Stimulated activated CD4-positive, alpha-beta T cell treated with anti-CD3 and anti-CD28 coated beads, TNF-alpha, amount 100 ng/mL, for 1 hour (primary cell): ENCODE data around the gene BFSP2.
"Not testable (repeated sequence)": the region's sequence is repeated elsewhere in the genome, so short reads cannot be mapped to it uniquely, and the experiment has no call there.

Experiments used
- DNase-seq, 3 donors: peaks; one replicate each; pipeline ENCODE4 v3.0.0-alpha.2; 2020; ENCODE audit warnings: low read depth in 3 of 3, low spot score in 1 of 3

The BFSP2 gene

DNA sequence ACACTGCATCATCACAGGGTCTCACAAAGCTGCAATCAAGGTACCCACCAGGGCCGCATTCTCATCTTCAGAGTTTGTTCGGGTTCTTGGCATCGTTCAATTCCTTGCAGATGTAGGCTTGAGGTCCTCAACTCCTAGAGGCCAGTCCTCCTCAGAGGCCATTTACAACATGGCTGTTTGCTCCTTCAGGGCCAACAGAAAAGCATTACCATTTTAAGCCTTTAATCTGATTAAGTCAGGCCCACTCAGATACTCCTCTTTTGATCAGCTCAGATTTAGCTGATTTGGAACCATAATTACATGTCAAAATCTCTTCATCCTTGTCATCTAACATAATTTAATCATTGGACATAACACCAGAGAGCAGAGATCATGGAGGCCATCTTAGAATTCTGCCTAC is 55.4 kb downstream of the BFSP2 start:
- no peak for DNase-seq

DNA sequence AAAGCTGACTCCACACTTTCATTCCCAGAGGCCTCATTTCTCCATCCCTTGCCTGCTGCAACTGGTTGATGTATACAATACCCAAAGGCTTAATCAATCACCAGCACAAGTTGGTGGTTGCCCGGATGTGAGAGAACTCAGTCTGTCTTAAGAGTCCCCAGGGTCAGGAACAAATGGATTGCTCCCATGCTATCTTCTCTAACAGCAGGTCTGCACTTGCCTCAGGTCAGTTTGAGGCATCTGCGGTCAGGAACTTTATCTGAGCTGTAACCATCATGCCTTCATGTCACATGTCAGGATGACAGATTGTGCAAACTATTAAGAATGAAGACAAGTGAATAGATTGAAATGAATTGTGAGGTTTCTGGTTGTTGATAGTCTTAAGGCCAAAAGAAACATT is 56.1 kb downstream of the BFSP2 start:
- DNase-seq: no peak

GRCh38 chr3:133457025-133457424 is 57.2 kb downstream of the BFSP2 start:
- no peak for DNase-seq

DNA sequence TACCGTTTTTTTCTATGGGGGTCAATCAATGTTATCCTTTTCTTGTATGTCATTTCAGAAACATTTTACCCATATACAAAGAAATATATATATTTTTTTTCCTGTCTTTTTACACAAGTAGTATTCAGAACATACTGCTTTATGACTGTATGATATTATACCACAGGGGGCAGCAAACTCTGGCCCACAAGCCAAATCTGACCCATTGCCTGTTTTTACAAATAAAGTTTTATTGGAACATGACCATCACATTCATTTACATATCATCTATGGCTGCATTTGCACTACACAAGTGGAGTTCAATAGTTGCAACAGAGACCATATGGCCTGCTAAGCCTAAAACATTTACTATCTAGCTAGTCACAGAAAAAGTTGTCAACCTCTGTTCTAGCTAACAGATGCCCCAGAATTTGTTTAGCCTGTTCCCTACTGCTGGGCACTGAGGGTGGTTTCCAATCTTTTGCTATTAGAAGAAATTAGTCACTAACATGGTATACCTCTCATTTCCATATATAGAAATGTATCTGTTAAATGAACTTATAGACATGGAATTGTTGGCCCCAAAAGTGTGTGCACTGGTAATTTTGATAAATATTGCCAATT is 57.7 kb downstream of the BFSP2 start:
- DNase-seq: no peak

DNA sequence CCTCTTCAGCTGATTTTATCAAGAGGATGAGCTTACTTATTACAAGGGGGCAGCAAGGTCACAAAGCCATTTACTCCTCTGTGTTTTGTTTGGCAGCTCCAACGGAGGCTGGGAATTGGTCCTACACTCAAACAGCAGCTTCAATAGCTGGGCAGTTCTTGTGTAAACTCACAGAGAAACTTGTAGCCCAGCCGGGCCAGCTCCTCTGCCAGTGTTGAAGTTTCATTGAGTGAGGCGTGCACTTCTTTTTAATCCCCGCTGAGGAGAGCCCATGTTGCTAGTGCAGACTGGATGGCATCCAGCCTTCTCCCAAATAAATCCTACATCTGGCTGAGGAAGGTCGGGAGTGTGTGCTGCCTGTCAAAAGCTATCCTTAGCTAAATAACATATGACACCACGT is 59.5 kb downstream of the BFSP2 start:
- no peak for DNase-seq

GRCh38 chr3:133460809-133461208 is 61.0 kb downstream of the BFSP2 start:
- no peak for DNase-seq

DNA sequence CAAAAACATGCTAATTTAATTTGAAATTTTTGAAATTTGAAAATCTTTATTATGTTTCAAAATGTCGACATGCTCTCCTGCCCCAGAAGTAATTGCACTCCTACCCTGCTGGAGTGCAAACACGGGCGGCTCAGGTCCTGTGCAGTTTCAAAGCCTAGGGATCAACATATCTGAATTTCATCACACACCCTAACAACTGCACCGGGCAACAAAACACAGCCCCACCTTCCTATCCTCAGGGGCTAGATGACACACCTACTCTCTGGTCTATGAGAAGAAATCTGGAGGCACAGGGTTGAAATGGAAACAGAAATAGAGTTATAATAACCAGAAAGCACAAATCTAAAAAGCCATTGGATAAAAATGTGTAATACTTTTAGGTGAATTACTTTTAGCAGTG is 61.4 kb downstream of the BFSP2 start:
- no peak for DNase-seq

DNA sequence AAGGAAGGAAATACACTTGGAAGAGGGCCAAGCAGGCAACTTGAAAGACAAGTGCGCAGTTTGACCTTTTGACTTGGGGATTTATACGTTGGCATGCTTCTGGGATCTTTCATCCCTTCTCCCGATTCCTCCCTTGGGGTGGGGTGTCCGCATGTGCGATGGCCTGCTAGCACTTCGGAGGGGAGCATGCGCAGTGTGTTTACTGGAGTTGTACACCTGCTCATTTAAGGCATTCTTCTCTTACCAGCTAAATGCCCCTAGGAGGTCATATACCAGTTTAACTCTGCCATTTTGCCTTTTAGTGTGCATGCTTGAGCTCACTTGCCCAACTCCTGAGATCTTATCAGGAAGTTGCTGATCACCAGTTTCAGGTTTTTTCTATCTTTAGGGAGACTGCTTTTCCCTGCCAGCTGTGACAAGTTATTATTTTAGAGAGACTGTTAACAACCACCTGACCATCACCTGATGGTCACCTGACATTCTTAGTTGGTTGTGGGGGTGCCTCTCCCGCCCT is 63.5 kb downstream of the BFSP2 start:
- DNase-seq: no peak

GRCh38 chr3:133464573-133464972 is 64.7 kb downstream of the BFSP2 start:
- no peak for DNase-seq

DNA sequence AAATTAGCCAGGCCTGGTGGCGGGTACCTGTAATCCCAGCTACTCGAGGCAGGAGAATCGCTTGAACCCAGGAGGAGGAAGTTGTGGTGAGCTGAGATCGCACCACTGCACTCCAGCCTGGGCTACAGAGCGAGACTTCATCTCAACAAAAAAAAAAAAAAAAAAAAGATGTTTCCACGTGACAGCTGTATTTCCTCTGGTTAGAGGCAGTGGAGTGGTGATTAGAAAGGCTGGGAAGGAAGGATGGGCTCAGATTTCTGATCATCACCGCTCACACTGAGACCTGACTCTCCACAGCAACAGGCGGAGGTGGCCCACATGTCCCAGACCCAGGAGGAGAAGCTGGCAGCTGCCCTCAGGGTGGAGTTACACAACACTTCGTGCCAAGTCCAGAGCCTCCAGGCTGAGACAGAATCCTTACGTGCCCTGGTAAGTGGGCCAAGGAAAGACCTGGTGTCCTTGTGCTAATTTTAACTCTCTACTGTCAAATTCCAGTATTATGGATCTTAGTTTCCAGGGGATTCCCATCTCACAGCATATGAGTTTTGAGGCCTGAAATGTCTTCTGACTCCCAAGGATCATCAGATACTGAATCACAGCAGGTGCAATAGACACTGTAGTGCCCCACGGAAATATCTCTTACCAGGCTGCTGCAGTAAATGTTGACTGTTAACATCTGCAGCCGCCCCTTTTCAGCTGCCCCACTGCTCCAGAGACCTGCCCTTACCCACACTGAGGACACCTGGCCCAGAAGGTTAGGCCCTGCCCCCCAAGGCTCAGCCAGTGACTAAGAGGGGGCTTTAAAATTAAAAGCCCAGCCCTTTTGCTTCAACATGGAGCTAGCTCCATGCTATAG is 66.9 kb downstream of the BFSP2 start:
- no peak for DNase-seq

- DNase-seq: no peak
Observed at GRCh38 chr3:133467780-133468179, 67.9 kb downstream of the BFSP2 start.

- DNase-seq: no peak
Observed at GRCh38 chr3:133468251-133468721, 68.4 kb downstream of the BFSP2 start.

GRCh38 chr3:133469140-133469731 is 69.4 kb downstream of the BFSP2 start:
- DNase-seq: no peak

DNA sequence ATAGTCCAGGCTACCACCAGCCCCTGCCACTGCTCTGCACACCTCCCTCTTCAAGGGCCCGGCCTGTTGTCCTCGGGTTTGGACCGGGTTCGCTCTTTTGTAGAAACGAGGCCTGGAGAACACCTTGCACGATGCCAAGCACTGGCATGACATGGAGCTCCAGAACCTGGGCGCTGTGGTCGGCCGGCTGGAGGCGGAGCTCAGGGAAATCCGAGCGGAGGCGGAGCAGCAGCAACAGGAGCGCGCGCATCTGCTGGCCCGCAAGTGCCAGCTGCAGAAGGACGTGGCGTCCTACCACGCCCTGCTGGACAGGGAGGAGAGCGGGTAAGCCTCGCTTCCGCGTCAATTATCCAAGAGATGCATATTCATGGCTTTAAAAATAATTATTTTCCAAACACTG is 72.4 kb downstream of the BFSP2 start:
- no peak for DNase-seq

DNA sequence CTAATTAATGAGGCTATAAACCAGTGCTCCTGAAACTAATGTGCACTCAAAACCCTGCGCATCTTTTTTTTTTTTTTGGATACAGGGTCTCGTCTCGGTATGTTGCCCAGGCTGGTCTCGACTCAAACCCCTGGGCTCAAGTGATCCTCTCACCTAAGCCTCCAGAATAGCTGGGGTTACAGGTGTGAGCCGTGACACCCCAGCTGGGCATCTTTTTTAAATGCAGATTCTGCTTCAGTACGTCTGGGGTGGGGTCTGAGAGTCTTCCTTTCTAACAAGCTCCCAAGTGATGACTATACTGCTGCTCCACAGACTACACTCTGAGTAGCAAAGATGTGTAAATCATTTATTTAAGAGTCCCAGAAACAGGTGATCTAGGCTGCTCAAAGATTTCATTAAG is 73.0 kb downstream of the BFSP2 start:
- no peak for DNase-seq

GRCh38 chr3:133473472-133474191 is 73.8 kb downstream of the BFSP2 start:
- DNase-seq: not testable (repeated sequence)

DNA sequence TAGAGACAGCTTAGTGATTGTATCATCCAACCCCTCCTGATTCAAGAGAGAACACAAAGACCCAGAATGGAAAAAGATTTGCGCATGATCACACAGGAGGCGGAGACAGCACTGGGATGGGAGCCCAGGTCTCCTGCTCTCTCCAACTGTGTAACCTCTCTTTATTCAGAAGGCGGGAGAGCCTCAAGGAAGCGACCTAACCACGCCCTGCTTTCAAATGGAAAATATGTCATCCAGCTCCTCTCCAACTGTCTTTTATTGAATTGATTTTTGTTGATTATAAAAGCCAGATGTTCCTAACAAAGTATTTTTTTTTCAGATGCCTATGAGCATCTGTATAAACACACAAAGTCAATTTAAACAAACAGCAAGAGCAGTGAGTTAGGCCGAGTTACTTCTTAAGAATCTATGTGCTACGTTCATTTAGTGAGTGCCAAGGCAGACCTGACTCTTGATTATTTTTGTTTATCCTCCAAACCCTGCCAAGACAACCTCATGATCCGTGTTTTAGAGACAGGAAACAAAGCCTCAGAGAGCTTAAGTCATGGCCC is 74.5 kb downstream of the BFSP2 start:
- no peak for DNase-seq

GRCh38 chr3:133474817-133475216 is 75.0 kb downstream of the BFSP2 start:
- DNase-seq: no peak

DNA sequence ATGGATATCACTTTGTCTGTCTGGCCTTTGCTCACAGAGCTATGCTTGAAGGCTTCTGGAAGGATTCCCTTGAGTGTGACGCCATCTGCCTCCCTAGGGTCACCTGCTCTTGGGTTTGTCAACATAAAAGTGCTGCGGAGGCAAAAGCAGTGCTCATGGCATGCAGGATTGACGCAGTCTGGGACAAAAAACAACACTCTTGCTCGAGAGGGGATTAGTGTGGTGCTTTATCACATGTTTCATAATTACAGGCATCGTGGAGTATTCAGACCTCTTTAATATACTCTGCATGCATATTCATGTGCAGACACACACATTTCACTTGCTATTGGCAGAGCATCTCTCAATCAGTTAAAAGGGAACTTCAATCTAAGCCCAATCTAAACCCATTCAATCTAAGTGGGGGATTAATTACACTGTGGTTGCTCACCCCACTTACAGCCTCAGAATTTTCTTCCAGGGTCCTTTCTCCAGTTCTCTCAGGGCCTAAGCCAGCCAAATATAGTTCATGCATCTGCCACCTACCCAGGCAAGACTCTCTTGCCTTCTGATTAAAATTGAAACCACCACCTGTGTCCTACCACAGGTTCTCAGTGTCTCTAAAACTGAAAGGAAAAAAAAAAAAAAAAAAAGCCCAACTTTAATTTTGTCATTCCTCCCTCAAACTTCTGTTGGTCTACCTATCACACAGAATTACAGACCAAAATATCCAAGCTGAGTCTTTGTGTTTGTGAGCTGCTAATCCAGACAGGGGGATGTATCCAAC is 75.6 kb downstream of the BFSP2 start:
- no peak for DNase-seq

- DNase-seq: no peak
Observed at GRCh38 chr3:133476971-133477375, 77.1 kb downstream of the BFSP2 start.
